GM19193 (cell line): ENCODE results near the gene CNKSR3.

Experiments
- POLR2A ChIP-seq: IDR thresholded peaks from 4 replicates; pipeline ENCODE4 v1.6.1; 2011; ENCODE audit not compliant: insufficient read depth, insufficient read length; ENCODE audit errors: extremely low read depth

Gene CNKSR3

GRCh38 chr6:154478021-154478700 is 32.3 kb downstream of the CNKSR3 start:
- no peak for TF ChIP-seq POLR2A

GRCh38 chr6:154476494-154476893 is 34.0 kb downstream of the CNKSR3 start:
- no peak for TF ChIP-seq POLR2A

GRCh38 chr6:154474648-154475428 is 35.6 kb downstream of the CNKSR3 start:
- TF ChIP-seq POLR2A: no peak

- TF ChIP-seq POLR2A: no peak
These were observed 37.2 kb downstream of the CNKSR3 start for GRCh38 chr6:154473324-154473723.

- no peak for TF ChIP-seq POLR2A
These were observed 38.7 kb downstream of the CNKSR3 start for GRCh38 chr6:154471609-154472362.

- no peak for TF ChIP-seq POLR2A
These were observed 41.1 kb downstream of the CNKSR3 start for GRCh38 chr6:154469306-154469935.

GRCh38 chr6:154468760-154469159 is 41.7 kb downstream of the CNKSR3 start:
- no peak for TF ChIP-seq POLR2A

- TF ChIP-seq POLR2A: no peak
These were observed 43.4 kb downstream of the CNKSR3 start for GRCh38 chr6:154466971-154467679.

- TF ChIP-seq POLR2A: no peak
These were observed 44.3 kb downstream of the CNKSR3 start for GRCh38 chr6:154466139-154466538.

GRCh38 chr6:154463573-154464419 is 46.7 kb downstream of the CNKSR3 start:
- no peak for TF ChIP-seq POLR2A

- no peak for TF ChIP-seq POLR2A
These were observed 48.1 kb downstream of the CNKSR3 start for GRCh38 chr6:154462425-154462824.

- no peak for TF ChIP-seq POLR2A
These were observed 49.1 kb downstream of the CNKSR3 start for GRCh38 chr6:154461348-154461747.

GRCh38 chr6:154460306-154461071 is 50.0 kb downstream of the CNKSR3 start:
- TF ChIP-seq POLR2A: no peak
